WTC11 (cell line): ENCODE results near the gene MYH9. TPM values are rescaled to one million over a fixed set of nuclear protein-coding genes. Genes with fewer than 3 reads are reported as not detected.
A peak's percentile ranks its signal among the peaks of the same experiment; 100 is the strongest.

Experiments
- ATAC-seq: fragments of 200-7000 bp; cut with Tn5 transposase; 2 replicates; pipeline ENCODE4 v1.10.0; 2021; ENCODE audit warnings: mild to moderate bottlenecking, moderate library complexity
- CTCF ChIA-PET: fragments of 300-600 bp; sonication (Branson Sonifier 250); formaldehyde crosslinking; loops from one replicate; lab custom pipeline; 2021; ENCODE audit warnings: antibody characterized with exemption; lab: Charles Lee
- POLR2A ChIA-PET: fragments of 350-600 bp; sonication (Branson Sonifier 250); formaldehyde crosslinking; loops from one replicate; lab custom pipeline; 2021; ENCODE audit warnings: antibody characterized with exemption; lab: Charles Lee
- DNase-seq: peaks from one replicate; pipeline ENCODE4 v3.0.0; 2021; ENCODE audit warnings: low spot score
- H3K27ac Mint-ChIP-seq: 2 replicates; pipeline ENCODE4 v1.8.0; 2021; ENCODE audit warnings: mixed read lengths
- H3K27me3 Mint-ChIP-seq: 2 replicates; pipeline ENCODE4 v1.8.0; 2021; ENCODE audit warnings: low read depth, mild to moderate bottlenecking, moderate library complexity, mixed read lengths
- H3K36me3 Mint-ChIP-seq: 2 replicates; pipeline ENCODE4 v1.8.0; 2021; ENCODE audit warnings: mixed read lengths
- H3K4me1 Mint-ChIP-seq: 2 replicates; pipeline ENCODE4 v1.8.0; 2022; ENCODE audit warnings: mixed read lengths
- H3K4me3 Mint-ChIP-seq: 2 replicates; pipeline ENCODE4 v1.8.0; 2021; ENCODE audit warnings: mild to moderate bottlenecking, moderate library complexity, mixed read lengths
- H3K9me3 Mint-ChIP-seq: 2 replicates; pipeline ENCODE4 v1.8.0; 2021; ENCODE audit warnings: mixed read lengths
- ATF1 ChIP-seq: sonication (generic); formaldehyde crosslinking; IDR thresholded peaks from 2 replicates; pipeline ENCODE4 v1.8.1; 2023; ENCODE audit warnings: mild to moderate bottlenecking, moderate library complexity, missing genetic modification reagents
- MYBL2 ChIP-seq: sonication (generic); formaldehyde crosslinking; IDR thresholded peaks from 2 replicates; pipeline ENCODE4 v1.8.1; 2023; ENCODE audit warnings: mild to moderate bottlenecking, moderate library complexity, missing genetic modification reagents
- NFYB ChIP-seq: sonication (generic); formaldehyde crosslinking; conservative IDR thresholded peaks from 2 replicates; pipeline ENCODE4 v1.8.0; 2022; ENCODE audit warnings: low read depth, missing genetic modification reagents
- NR2C2 ChIP-seq: sonication (generic); formaldehyde crosslinking; IDR thresholded peaks from 2 replicates; pipeline ENCODE4 v1.8.0; 2022; ENCODE audit warnings: mild to moderate bottlenecking, missing genetic modification reagents
- PRRX2 ChIP-seq: fragments of 250-450 bp; sonication (Bioruptor Pico); IDR thresholded peaks from 2 replicates; pipeline ENCODE4 v1.8.0; 2021; ENCODE audit warnings: mild to moderate bottlenecking
- TEAD1 ChIP-seq: sonication (generic); formaldehyde crosslinking; IDR thresholded peaks from 2 replicates; pipeline ENCODE4 v1.8.0; 2022; ENCODE audit warnings: mild to moderate bottlenecking, missing genetic modification reagents
- ZNF219 ChIP-seq: sonication (generic); formaldehyde crosslinking; IDR thresholded peaks from 2 replicates; pipeline ENCODE4 v1.8.0; 2023; ENCODE audit warnings: missing genetic modification reagents, mild to moderate bottlenecking, borderline replicate concordance
- ZNF232 ChIP-seq: sonication (generic); formaldehyde crosslinking; IDR thresholded peaks from 2 replicates; pipeline ENCODE4 v1.8.0; 2022; ENCODE audit warnings: mild to moderate bottlenecking, missing genetic modification reagents
- ZNF396 ChIP-seq: fragments of 250-450 bp; sonication (Bioruptor Pico); IDR thresholded peaks from 2 replicates; pipeline ENCODE4 v1.8.0; 2021; ENCODE audit warnings: mild to moderate bottlenecking, moderate library complexity, borderline replicate concordance
- total RNA-seq: library from RNA; stranded (reverse); gene quantifications from 3 replicates; pipeline ENCODE4 v1.2.3, GENCODE V29; 2021
- TF ChIP-seq, protein P1 (sequence below): fragments of 250-450 bp; sonication (Bioruptor Pico); IDR thresholded peaks from 2 replicates; pipeline ENCODE4 v1.9.0; 2021; ENCODE audit warnings: mild to moderate bottlenecking, borderline replicate concordance
- TF ChIP-seq, protein P2 (sequence below): fragments of 250-450 bp; sonication (Bioruptor Pico); IDR thresholded peaks from 2 replicates; pipeline ENCODE4 v1.9.0; 2021; ENCODE audit warnings: moderate library complexity, mild to moderate bottlenecking, inconsistent platforms, borderline replicate concordance
- TF ChIP-seq, protein P3 (sequence below): fragments of 250-450 bp; sonication (Bioruptor Pico); IDR thresholded peaks from 2 replicates; pipeline ENCODE4 v1.8.0; 2021; ENCODE audit warnings: mild to moderate bottlenecking
- TF ChIP-seq, protein P4 (sequence below): sonication (generic); formaldehyde crosslinking; IDR thresholded peaks from 2 replicates; pipeline ENCODE4 v1.8.1; 2022; ENCODE audit warnings: missing genetic modification reagents, borderline replicate concordance
- TF ChIP-seq, protein P5 (sequence below): sonication (generic); formaldehyde crosslinking; IDR thresholded peaks from 2 replicates; pipeline ENCODE4 v1.8.1; 2022; ENCODE audit warnings: mild to moderate bottlenecking, moderate library complexity, missing genetic modification reagents

MYH9 gene
- total RNA-seq, 1 experiment from 2014 or later: 277 TPM

DNA sequence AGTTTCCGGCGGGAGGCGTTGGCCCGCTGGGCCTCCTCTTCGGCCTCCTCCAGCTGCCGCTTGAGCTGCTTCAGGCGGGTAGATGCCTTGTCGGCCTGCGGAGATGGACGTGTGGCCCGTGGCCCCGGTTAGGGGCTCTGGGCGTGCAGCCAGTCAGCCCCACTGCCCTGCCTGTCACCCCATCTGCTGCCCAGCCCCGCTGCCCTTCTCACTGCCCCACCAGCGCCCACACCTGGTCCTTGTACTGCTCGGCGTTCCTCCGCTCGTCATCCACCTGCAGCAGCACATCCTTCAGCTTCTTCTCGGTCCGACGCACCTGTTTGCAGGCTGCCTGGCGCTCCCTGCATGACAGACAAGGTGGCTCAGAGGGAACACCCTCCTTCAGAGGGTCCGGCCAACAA is 103.6 kb downstream of the MYH9 start:
- TF ChIP-seq ZNF232 (no peak), MYBL2 (CRISPR knock-in tag) (no peak), PRRX2 (CRISPR knock-in tag) (no peak), NR2C2 (CRISPR knock-in tag) (no peak), ATF1 (CRISPR knock-in tag) (no peak), NFYB (CRISPR knock-in tag) (no peak), ZNF396 (CRISPR knock-in tag) (no peak)
- TF ChIP-seq, protein P1, sequence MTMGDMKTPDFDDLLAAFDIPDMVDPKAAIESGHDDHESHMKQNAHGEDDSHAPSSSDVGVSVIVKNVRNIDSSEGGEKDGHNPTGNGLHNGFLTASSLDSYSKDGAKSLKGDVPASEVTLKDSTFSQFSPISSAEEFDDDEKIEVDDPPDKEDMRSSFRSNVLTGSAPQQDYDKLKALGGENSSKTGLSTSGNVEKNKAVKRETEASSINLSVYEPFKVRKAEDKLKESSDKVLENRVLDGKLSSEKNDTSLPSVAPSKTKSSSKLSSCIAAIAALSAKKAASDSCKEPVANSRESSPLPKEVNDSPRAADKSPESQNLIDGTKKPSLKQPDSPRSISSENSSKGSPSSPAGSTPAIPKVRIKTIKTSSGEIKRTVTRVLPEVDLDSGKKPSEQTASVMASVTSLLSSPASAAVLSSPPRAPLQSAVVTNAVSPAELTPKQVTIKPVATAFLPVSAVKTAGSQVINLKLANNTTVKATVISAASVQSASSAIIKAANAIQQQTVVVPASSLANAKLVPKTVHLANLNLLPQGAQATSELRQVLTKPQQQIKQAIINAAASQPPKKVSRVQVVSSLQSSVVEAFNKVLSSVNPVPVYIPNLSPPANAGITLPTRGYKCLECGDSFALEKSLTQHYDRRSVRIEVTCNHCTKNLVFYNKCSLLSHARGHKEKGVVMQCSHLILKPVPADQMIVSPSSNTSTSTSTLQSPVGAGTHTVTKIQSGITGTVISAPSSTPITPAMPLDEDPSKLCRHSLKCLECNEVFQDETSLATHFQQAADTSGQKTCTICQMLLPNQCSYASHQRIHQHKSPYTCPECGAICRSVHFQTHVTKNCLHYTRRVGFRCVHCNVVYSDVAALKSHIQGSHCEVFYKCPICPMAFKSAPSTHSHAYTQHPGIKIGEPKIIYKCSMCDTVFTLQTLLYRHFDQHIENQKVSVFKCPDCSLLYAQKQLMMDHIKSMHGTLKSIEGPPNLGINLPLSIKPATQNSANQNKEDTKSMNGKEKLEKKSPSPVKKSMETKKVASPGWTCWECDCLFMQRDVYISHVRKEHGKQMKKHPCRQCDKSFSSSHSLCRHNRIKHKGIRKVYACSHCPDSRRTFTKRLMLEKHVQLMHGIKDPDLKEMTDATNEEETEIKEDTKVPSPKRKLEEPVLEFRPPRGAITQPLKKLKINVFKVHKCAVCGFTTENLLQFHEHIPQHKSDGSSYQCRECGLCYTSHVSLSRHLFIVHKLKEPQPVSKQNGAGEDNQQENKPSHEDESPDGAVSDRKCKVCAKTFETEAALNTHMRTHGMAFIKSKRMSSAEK (CRISPR knock-in tag): no peak
- TF ChIP-seq, protein P2, sequence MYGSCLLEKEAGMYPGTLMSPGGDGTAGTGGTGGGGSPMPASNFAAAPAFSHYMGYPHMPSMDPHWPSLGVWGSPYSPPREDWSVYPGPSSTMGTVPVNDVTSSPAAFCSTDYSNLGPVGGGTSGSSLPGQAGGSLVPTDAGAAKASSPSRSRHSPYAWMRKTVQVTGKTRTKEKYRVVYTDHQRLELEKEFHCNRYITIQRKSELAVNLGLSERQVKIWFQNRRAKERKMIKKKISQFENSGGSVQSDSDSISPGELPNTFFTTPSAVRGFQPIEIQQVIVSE: no peak
- TF ChIP-seq, protein P3, sequence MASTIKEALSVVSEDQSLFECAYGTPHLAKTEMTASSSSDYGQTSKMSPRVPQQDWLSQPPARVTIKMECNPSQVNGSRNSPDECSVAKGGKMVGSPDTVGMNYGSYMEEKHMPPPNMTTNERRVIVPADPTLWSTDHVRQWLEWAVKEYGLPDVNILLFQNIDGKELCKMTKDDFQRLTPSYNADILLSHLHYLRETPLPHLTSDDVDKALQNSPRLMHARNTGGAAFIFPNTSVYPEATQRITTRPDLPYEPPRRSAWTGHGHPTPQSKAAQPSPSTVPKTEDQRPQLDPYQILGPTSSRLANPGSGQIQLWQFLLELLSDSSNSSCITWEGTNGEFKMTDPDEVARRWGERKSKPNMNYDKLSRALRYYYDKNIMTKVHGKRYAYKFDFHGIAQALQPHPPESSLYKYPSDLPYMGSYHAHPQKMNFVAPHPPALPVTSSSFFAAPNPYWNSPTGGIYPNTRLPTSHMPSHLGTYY (CRISPR knock-in tag): no peak
- TF ChIP-seq, protein P4, sequence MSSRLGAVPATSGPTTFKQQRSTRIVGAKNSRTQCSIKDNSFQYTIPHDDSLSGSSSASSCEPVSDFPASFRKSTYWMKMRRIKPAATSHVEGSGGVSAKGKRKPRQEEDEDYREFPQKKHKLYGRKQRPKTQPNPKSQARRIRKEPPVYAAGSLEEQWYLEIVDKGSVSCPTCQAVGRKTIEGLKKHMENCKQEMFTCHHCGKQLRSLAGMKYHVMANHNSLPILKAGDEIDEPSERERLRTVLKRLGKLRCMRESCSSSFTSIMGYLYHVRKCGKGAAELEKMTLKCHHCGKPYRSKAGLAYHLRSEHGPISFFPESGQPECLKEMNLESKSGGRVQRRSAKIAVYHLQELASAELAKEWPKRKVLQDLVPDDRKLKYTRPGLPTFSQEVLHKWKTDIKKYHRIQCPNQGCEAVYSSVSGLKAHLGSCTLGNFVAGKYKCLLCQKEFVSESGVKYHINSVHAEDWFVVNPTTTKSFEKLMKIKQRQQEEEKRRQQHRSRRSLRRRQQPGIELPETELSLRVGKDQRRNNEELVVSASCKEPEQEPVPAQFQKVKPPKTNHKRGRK (CRISPR knock-in tag): no peak
- TF ChIP-seq, all 79 proteins: peak for 0
- ATAC-seq (no peak), DNase-seq (no peak)
- Mint-ChIP-seq H3K9me3 (no peaks in the 10 kb centered on the region), H3K27ac (peak overlapping the region; percentile 63; the same call in 1 of the 2 replicates), H3K36me3 (peaks cover 71% of the 10 kb centered on the region), H3K4me1 (peaks cover 5% of the 10 kb centered on the region; the same call in 1 of the 2 replicates), H3K4me3 (no peak overlapping the region), H3K27me3 (no peaks in the 10 kb centered on the region)
- CTCF ChIA-PET: interaction anchor here (1.0 kb wide), 1 partner anchor 23 kb away, joined by 5 read pairs; no protein-coding TSS in a partner anchor
- POLR2A ChIA-PET: no interaction called here

DNA sequence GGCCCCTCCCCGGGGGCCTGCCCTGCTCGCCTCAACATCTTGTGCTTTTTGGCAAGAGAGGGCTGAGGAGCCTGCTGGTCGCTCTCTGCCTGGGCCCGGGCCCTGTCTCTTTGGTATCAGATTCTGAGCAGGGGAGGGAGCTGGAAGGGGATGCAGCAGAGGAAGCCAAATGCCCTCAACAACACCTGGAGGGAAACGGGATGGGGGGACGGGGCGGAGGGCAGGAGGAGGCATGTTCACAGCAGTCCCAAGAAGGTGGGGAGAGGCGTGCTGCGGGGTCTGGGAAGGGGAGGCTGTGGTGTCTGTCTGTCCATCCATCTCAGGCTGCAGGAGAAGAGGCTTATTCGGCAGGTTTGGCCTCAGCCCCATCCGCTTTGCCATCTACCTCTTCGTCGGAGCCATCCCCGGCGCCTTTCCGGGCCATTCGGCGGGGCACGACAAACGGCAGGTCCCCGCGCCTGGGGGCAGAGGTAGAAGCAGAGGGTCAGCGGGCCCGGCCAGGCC is 105.4 kb downstream of the MYH9 start:
- peaks cover 54% of the 10 kb centered on the region for H3K36me3 Mint-ChIP-seq
- H3K4me3 Mint-ChIP-seq: no peak overlapping the region
- DNase-seq (no peak), ATAC-seq (no peak)
- H3K4me1 Mint-ChIP-seq: peaks cover 14% of the 10 kb centered on the region
- ChIA-PET CTCF (no interaction called here), POLR2A (no interaction called here)
- no peaks in the 10 kb centered on the region for H3K9me3 Mint-ChIP-seq
- no peaks in the 10 kb centered on the region for H3K27me3 Mint-ChIP-seq
- TF ChIP-seq ZNF219: no peak
- no peak for TF ChIP-seq TEAD1 (CRISPR knock-in tag)
- TF ChIP-seq, protein P5, sequence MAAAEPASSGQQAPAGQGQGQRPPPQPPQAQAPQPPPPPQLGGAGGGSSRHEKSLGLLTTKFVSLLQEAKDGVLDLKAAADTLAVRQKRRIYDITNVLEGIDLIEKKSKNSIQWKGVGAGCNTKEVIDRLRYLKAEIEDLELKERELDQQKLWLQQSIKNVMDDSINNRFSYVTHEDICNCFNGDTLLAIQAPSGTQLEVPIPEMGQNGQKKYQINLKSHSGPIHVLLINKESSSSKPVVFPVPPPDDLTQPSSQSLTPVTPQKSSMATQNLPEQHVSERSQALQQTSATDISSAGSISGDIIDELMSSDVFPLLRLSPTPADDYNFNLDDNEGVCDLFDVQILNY (CRISPR knock-in tag): no peak
- H3K27ac Mint-ChIP-seq: no peak overlapping the region
